GM18909 (cell line): ENCODE results near the gene RIMKLA.

Experiments used
- ATAC-seq: cut with Tn5 transposase; IDR thresholded peaks from one replicate; pipeline ENCODE4 v1.9.1; 2021; ENCODE audit warnings: mild to moderate bottlenecking; ENCODE audit not compliant: unreplicated experiment, poor library complexity

RIMKLA gene

DNA sequence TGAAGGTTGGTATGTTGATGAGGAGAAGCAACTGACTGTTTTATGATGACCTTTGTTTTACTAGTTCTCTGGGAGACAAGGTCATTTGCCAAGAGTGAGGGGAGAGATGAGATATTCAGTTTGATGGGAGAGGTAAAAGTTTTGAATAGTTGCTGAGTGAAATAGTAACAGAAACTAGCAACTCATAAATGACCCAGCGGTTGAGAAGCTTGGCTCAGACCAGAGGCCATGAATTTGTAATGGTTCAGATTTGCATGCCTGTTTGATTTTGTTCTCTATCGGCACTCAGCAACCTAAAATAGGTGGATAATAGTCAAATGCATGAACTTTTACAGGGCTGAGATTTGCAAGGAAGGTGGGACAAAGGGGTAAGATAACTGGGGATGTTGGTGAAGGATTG is 89.1 kb downstream of the RIMKLA start:
- ATAC-seq = no peak
